Activated B cell treated with CpG ODN at 0.5 μM for 24 hours (primary cell): ENCODE results near the gene NAALADL2. TPM values are rescaled to one million over a fixed set of nuclear protein-coding genes. Genes with fewer than 3 reads are reported as not detected.

ENCODE experiments used
- ATAC-seq: fragments of 200-7000 bp; cut with Tn5 transposase; one replicate; pipeline ENCODE4 v1.10.0; 2021; ENCODE audit warnings: low read depth, mild to moderate bottlenecking, moderate library complexity
- CTCF ChIA-PET: fragments of 350-600 bp; sonication (Branson Sonifier 250); formaldehyde crosslinking; loops from one replicate; lab custom pipeline; 2021; ENCODE audit warnings: antibody characterized with exemption; lab: Charles Lee
- POLR2A ChIA-PET: fragments of 350-600 bp; sonication (Branson Sonifier 250); formaldehyde crosslinking; loops from one replicate; lab custom pipeline; 2021; ENCODE audit warnings: antibody characterized with exemption; lab: Charles Lee
- DNase-seq: peaks from one replicate; pipeline ENCODE4 v3.0.0; 2022
- H3K27ac Mint-ChIP-seq: one replicate; pipeline ENCODE4 v1.8.0; 2020; ENCODE audit warnings: mixed read lengths
- H3K27me3 Mint-ChIP-seq: one replicate; pipeline ENCODE4 v1.8.0; 2021; ENCODE audit warnings: mixed read lengths
- H3K36me3 Mint-ChIP-seq: one replicate; pipeline ENCODE4 v1.8.0; 2021; ENCODE audit warnings: low read depth, mixed read lengths
- H3K4me1 Mint-ChIP-seq: one replicate; pipeline ENCODE4 v1.8.0; 2021; ENCODE audit warnings: mixed read lengths
- H3K4me3 Mint-ChIP-seq: one replicate; pipeline ENCODE4 v1.8.0; 2020; ENCODE audit warnings: mild to moderate bottlenecking, mixed read lengths
- H3K9me3 Mint-ChIP-seq: one replicate; pipeline ENCODE4 v1.8.0; 2020; ENCODE audit warnings: mixed read lengths
- CTCF ChIP-seq: fragments of 200-600 bp; IDR thresholded peaks from one replicate; pipeline ENCODE4 v1.8.0; 2022; ENCODE audit warnings: antibody characterized with exemption, mild to moderate bottlenecking
- intact Hi-C: fragments of 100-400 bp; cut with micrococcal nuclease; formaldehyde crosslinking; loops from one replicate; pipeline ENCODE4 v1.15.1; 2024
- total RNA-seq: library from RNA; stranded (reverse); gene quantifications from 2 replicates; pipeline ENCODE4 v1.2.3, GENCODE V29; 2022

NAALADL2 gene
- total RNA-seq, 1 donor from 2014 or later = not detected

GRCh38 chr3:175851541-175851940 is 992.4 kb downstream of the NAALADL2 start:
- Mint-ChIP-seq H3K4me3 (no peak overlapping the region), H3K27ac (no peak overlapping the region), H3K9me3 (no peaks in the 10 kb centered on the region), H3K36me3 (no peaks in the 10 kb centered on the region), H3K4me1 (no peaks in the 10 kb centered on the region), H3K27me3 (no peaks in the 10 kb centered on the region)
- ATAC-seq (no peak), DNase-seq (no peak)
- ChIA-PET POLR2A (no interaction called here), CTCF (no interaction called here)
- no peak for TF ChIP-seq CTCF
- intact Hi-C loops = no loop called here

GRCh38 chr3:175852560-175852959 is 993.4 kb downstream of the NAALADL2 start:
- TF ChIP-seq CTCF = no peak
- H3K4me1 Mint-ChIP-seq = no peaks in the 10 kb centered on the region
- no peaks in the 10 kb centered on the region for H3K36me3 Mint-ChIP-seq
- POLR2A ChIA-PET = no interaction called here
- ATAC-seq (no peak), DNase-seq (no peak)
- CTCF ChIA-PET = no interaction called here
- H3K9me3 Mint-ChIP-seq = no peaks in the 10 kb centered on the region
- H3K27me3 Mint-ChIP-seq = no peaks in the 10 kb centered on the region
- intact Hi-C loops = no loop called here
- H3K4me3 Mint-ChIP-seq = no peak overlapping the region
- H3K27ac Mint-ChIP-seq = no peak overlapping the region

GRCh38 chr3:175857666-175858270 is 998.6 kb downstream of the NAALADL2 start:
- ChIA-PET POLR2A (no interaction called here), CTCF (no interaction called here)
- Mint-ChIP-seq H3K4me3 (no peak overlapping the region), H3K27me3 (no peaks in the 10 kb centered on the region), H3K27ac (no peak overlapping the region), H3K9me3 (peaks cover 2% of the 10 kb centered on the region), H3K4me1 (no peaks in the 10 kb centered on the region), H3K36me3 (no peaks in the 10 kb centered on the region)
- TF ChIP-seq CTCF = no peak
- no peak for ATAC-seq
- DNase-seq = no peak
- intact Hi-C loops = no loop called here
